Common myeloid progenitor, CD34-positive (primary cell): ENCODE results near the gene GPR162.
"Not testable (repeated sequence)": the region's sequence is repeated elsewhere in the genome, so short reads cannot be mapped to it uniquely, and the experiment has no call there.

ENCODE experiments used
- CTCF ChIA-PET: fragments of 350-600 bp; sonication (Branson Sonifier 250); formaldehyde crosslinking; loops from one replicate; lab custom pipeline; 2021; ENCODE audit warnings: antibody characterized with exemption; lab: Charles Lee
- POLR2A ChIA-PET: fragments of 350-600 bp; sonication (Branson Sonifier 250); formaldehyde crosslinking; loops from one replicate; lab custom pipeline; 2021; ENCODE audit warnings: antibody characterized with exemption; lab: Charles Lee
- DNase-seq, 3 donors: peaks; one replicate each; pipeline versions ENCODE4 v3.0.0 to v3.0.0-alpha.2; 2013
- H3K27ac ChIP-seq, 2 experiments: 1 replicate in 1 of 2; 2 replicates in 1 of 2; pipeline ENCODE4 v1.7.0; 2013; ENCODE audit warnings: inconsistent platforms in 2 of 2, low read length in 2 of 2, mild to moderate bottlenecking in 2 of 2, low read depth in 1 of 2, moderate library complexity in 1 of 2; ENCODE audit not compliant: severe bottlenecking in 2 of 2, insufficient read depth in 1 of 2, poor library complexity in 1 of 2
- H3K27me3 ChIP-seq, 5 experiments: replicated peaks in 2 of 5; 1 replicate in 3 of 5; 2 replicates in 2 of 5; pipeline versions ENCODE4 v1.6.1 to v1.7.0; 2013; ENCODE audit warnings: low read length in 4 of 5, mild to moderate bottlenecking in 2 of 5, moderate library complexity in 2 of 5, inconsistent platforms in 1 of 5; ENCODE audit not compliant: insufficient read depth in 5 of 5, control insufficient read depth in 4 of 5
- H3K36me3 ChIP-seq, 4 experiments: 1 replicate in 2 of 4; 2 replicates in 2 of 4; pipeline versions ENCODE4 v1.6.1 to v1.7.0; 2013; ENCODE audit warnings: low read length in 3 of 4, control low read depth in 1 of 4, mild to moderate bottlenecking in 1 of 4; ENCODE audit not compliant: control insufficient read depth in 4 of 4, insufficient read depth in 4 of 4
- H3K4me1 ChIP-seq, 4 experiments: 1 replicate in 3 of 4; 2 replicates in 1 of 4; pipeline versions ENCODE4 v1.6.1 to v1.7.1; 2013; ENCODE audit warnings: low read length in 3 of 4, mild to moderate bottlenecking in 3 of 4, control low read depth in 1 of 4, inconsistent platforms in 1 of 4, moderate library complexity in 1 of 4; ENCODE audit not compliant: control insufficient read depth in 4 of 4, insufficient read depth in 4 of 4; ENCODE audit errors: control extremely low read depth in 1 of 4
- H3K4me3 ChIP-seq, 7 experiments: 1 replicate in 4 of 7; 2 replicates in 3 of 7; pipeline versions ENCODE4 v1.5.1 to v1.7.0; 2013; ENCODE audit warnings: mild to moderate bottlenecking in 7 of 7, low read length in 6 of 7, moderate library complexity in 6 of 7, inconsistent platforms in 2 of 7, low read depth in 2 of 7, control low read depth in 1 of 7; ENCODE audit not compliant: insufficient read depth in 4 of 7, control insufficient read depth in 1 of 7; ENCODE audit errors: extremely low read depth in 1 of 7
- H3K9me3 ChIP-seq, 5 experiments: 1 replicate in 4 of 5; 2 replicates in 1 of 5; pipeline versions ENCODE4 v1.6.1 to v1.7.1; 2013; ENCODE audit warnings: low read length in 4 of 5, mild to moderate bottlenecking in 2 of 5, inconsistent platforms in 1 of 5, low read depth in 1 of 5, moderate library complexity in 1 of 5; ENCODE audit not compliant: control insufficient read depth in 4 of 5, insufficient read depth in 2 of 5; ENCODE audit errors: control extremely low read depth in 1 of 5
- WGBS: methylation state at CpG from one replicate; pipeline ENCODE4 v1.1.5; 2013; ENCODE audit not compliant: insufficient coverage; 5-methylcytosine and 5-hydroxymethylcytosine counted together

GPR162 gene

GRCh38 chr12:6868211-6869048 lies 46.8 kb downstream of the GPR162 start:
- POLR2A ChIA-PET = interaction anchor here (0.6 to 3.7 kb wide), 5 partner anchors 15 to 85 kb away, joined by 3 to 21 read pairs (median 6); partner anchors contain the start of genes C12orf57, RNU7-1 and USP5
- WGBS = 19% methylated on average over 10 of the region's 22 CpGs
- no peaks in the 10 kb centered on the region for H3K27me3 ChIP-seq
- no peak for DNase-seq
- CTCF ChIA-PET = interaction anchor here (0.7 to 9.4 kb wide), 26 partner anchors 9 to 292 kb away, joined by 3 to 105 read pairs (median 5); partner anchors contain the start of genes C12orf57, CDCA3, LRRC23 and RNU7-1
- peaks cover 8 to 59% (median 50%) of the 10 kb centered on the region in 4 experiments for H3K4me1 ChIP-seq
- peak overlapping the region in 1 of 2 experiments; percentile 76 for H3K27ac ChIP-seq
- peak overlapping the region; percentile 63 to 89 (median 78) for H3K4me3 ChIP-seq
- H3K36me3 ChIP-seq = peaks cover 4 to 59% (median 44%) of the 10 kb centered on the region in 4 experiments
- H3K9me3 ChIP-seq = no peaks in the 10 kb centered on the region

GRCh38 chr12:6869049-6870021 lies 47.7 kb downstream of the GPR162 start:
- POLR2A ChIA-PET = interaction anchor here (0.6 to 3.7 kb wide), 4 partner anchors 18 to 86 kb away, joined by 3 to 21 read pairs (median 6); partner anchors contain the start of genes C12orf57, RNU7-1 and USP5
- peak overlapping the region in 3 of 7 experiments; percentile 78 to 89 (median 89) for H3K4me3 ChIP-seq
- 51% methylated on average over 12 of the region's 12 CpGs for WGBS
- no peaks in the 10 kb centered on the region for H3K27me3 ChIP-seq
- H3K9me3 ChIP-seq = no peaks in the 10 kb centered on the region
- H3K27ac ChIP-seq = no peak overlapping the region
- DNase-seq = peak; percentile 84 to 93 (median 87)
- CTCF ChIA-PET = interaction anchor here (0.6 to 9.4 kb wide), 31 partner anchors 10 to 322 kb away, joined by 3 to 105 read pairs (median 5); partner anchors contain the start of genes C12orf57, C1RL, CDCA3 and LRRC23
- H3K4me1 ChIP-seq = peaks cover 8 to 68% (median 58%) of the 10 kb centered on the region in 4 experiments
- peaks cover 4 to 51% (median 38%) of the 10 kb centered on the region in 4 experiments for H3K36me3 ChIP-seq

- H3K27me3 ChIP-seq, DNase-seq, H3K9me3 ChIP-seq, H3K4me3 ChIP-seq, POLR2A ChIA-PET, H3K27ac ChIP-seq: not testable (repeated sequence)
- H3K4me1 ChIP-seq = peaks cover 14 to 73% (median 67%) of the 10 kb centered on the region in 4 experiments
- peaks cover 4 to 42% (median 31%) of the 10 kb centered on the region in 4 experiments for H3K36me3 ChIP-seq
- CTCF ChIA-PET = interaction anchor here (0.7 to 9.4 kb wide), 16 partner anchors 16 to 273 kb away, joined by 3 to 105 read pairs (median 14); partner anchors contain the start of genes C12orf57, CDCA3, LRRC23 and RNU7-1
- no CpG with 5 or more reads among the region's 4 CpGs for WGBS
These were observed 48.7 kb downstream of the GPR162 start for GRCh38 chr12:6870304-6870703.

GRCh38 chr12:6871052-6871957 lies 49.7 kb downstream of the GPR162 start:
- ChIA-PET CTCF (interaction anchor here (0.8 to 9.4 kb wide), 25 partner anchors 10 to 242 kb away, joined by 3 to 105 read pairs (median 8); partner anchors contain the start of genes C12orf57, CDCA3, LRRC23 and MLF2), POLR2A (interaction anchor here (1.1 kb wide), 1 partner anchor 73 kb away, joined by 3 read pairs; the partner anchor contains the start of genes C12orf57 and RNU7-1)
- no peak for DNase-seq
- Histone ChIP-seq H3K27me3 (no peaks in the 10 kb centered on the region), H3K27ac (peak overlapping the region in 1 of 2 experiments; percentile 86), H3K9me3 (no peaks in the 10 kb centered on the region), H3K4me3 (peak overlapping the region in 5 of 7 experiments; percentile 7 to 94 (median 77)), H3K36me3 (peaks cover 4 to 32% (median 22%) of the 10 kb centered on the region in 4 experiments), H3K4me1 (peaks cover 18 to 76% (median 70%) of the 10 kb centered on the region in 4 experiments)
- 74% methylated on average over 10 of the region's 12 CpGs for WGBS

- 2% methylated on average over 37 of the region's 40 CpGs for WGBS
- Histone ChIP-seq H3K27ac (peak overlapping the region; percentile 55 to 86), H3K4me3 (peak overlapping the region; percentile 76 to 94 (median 79)), H3K9me3 (no peaks in the 10 kb centered on the region), H3K36me3 (peaks cover 4 to 29% (median 22%) of the 10 kb centered on the region in 4 experiments), H3K27me3 (no peaks in the 10 kb centered on the region), H3K4me1 (peaks cover 18 to 68% (median 61%) of the 10 kb centered on the region in 4 experiments)
- peak; percentile 75 to 84 (median 82) for DNase-seq
- CTCF ChIA-PET = interaction anchor here (0.6 to 9.4 kb wide), 40 partner anchors 9 to 241 kb away, joined by 3 to 105 read pairs (median 4); partner anchors contain the start of genes C12orf57, CDCA3, ENO2 and LRRC23
- POLR2A ChIA-PET = interaction anchor here (0.7 to 2.6 kb wide), 8 partner anchors 18 to 236 kb away, joined by 3 to 21 read pairs (median 4); partner anchors contain the start of genes C12orf57, C1RL, RNU7-1 and USP5
These were observed 50.7 kb downstream of the GPR162 start for GRCh38 chr12:6872073-6873048.
